Ovary (tissue), 3 donors: ENCODE data around the gene CRB2.

Experiments
- EP300 ChIP-seq: sonication (generic); formaldehyde crosslinking; IDR thresholded peaks from one replicate; pipeline ENCODE4 v1.6.1; 2017; ENCODE audit warnings: antibody characterized with exemption
- POLR2A ChIP-seq: fragments of 450-650 bp; IDR thresholded peaks from one replicate; pipeline ENCODE4 v1.6.1; 2017; ENCODE audit warnings: antibody characterized with exemption, mild to moderate bottlenecking, moderate library complexity
- TF ChIP-seq, protein P1 (sequence below), 3 donors: fragments of 450-650 bp in 2 of 3; fragments of 200-600 bp in 1 of 3; IDR thresholded peaks; one replicate each; pipeline versions ENCODE4 v1.5.1 to v1.8.0; 2016 to 2022; ENCODE audit warnings: antibody characterized with exemption in 3 of 3, mild to moderate bottlenecking in 1 of 3
- donor health status: DM: no; HTN: no; CAD: no.

- TF ChIP-seq, protein P1, sequence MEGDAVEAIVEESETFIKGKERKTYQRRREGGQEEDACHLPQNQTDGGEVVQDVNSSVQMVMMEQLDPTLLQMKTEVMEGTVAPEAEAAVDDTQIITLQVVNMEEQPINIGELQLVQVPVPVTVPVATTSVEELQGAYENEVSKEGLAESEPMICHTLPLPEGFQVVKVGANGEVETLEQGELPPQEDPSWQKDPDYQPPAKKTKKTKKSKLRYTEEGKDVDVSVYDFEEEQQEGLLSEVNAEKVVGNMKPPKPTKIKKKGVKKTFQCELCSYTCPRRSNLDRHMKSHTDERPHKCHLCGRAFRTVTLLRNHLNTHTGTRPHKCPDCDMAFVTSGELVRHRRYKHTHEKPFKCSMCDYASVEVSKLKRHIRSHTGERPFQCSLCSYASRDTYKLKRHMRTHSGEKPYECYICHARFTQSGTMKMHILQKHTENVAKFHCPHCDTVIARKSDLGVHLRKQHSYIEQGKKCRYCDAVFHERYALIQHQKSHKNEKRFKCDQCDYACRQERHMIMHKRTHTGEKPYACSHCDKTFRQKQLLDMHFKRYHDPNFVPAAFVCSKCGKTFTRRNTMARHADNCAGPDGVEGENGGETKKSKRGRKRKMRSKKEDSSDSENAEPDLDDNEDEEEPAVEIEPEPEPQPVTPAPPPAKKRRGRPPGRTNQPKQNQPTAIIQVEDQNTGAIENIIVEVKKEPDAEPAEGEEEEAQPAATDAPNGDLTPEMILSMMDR (IDR thresholded peaks at IDR 0.05), result no peak
- TF ChIP-seq EP300, result no peak
- no peak for TF ChIP-seq POLR2A
Observed at GRCh38 chr9:123378025-123378424, 22.0 kb downstream of the CRB2 start.
